Chondrocyte (in vitro differentiated cells): ENCODE results near the gene PWWP2B. TPM values are rescaled to one million over a fixed set of nuclear protein-coding genes. Genes with fewer than 3 reads are reported as not detected.

Experiments
- DNase-seq: peaks from one replicate; pipeline ENCODE4 v3.0.0; 2021; ENCODE audit warnings: mixed read lengths, low spot score
- H3K27ac Mint-ChIP-seq: one replicate; pipeline ENCODE4 v1.8.0; 2021; ENCODE audit warnings: mild to moderate bottlenecking, moderate library complexity, mixed read lengths; ENCODE audit not compliant: unreplicated experiment
- H3K27me3 Mint-ChIP-seq: 2 replicates; pipeline ENCODE4 v1.8.0; 2021; ENCODE audit warnings: low read depth, mixed read lengths
- H3K36me3 Mint-ChIP-seq: 2 replicates; pipeline ENCODE4 v1.8.0; 2021; ENCODE audit warnings: low read depth, mixed read lengths
- H3K4me1 Mint-ChIP-seq: 2 replicates; pipeline ENCODE4 v1.8.0; 2021; ENCODE audit warnings: low read depth, mild to moderate bottlenecking, mixed read lengths
- H3K4me3 Mint-ChIP-seq: one replicate; pipeline ENCODE4 v1.8.0; 2021; ENCODE audit warnings: mild to moderate bottlenecking, moderate library complexity, mixed read lengths; ENCODE audit not compliant: unreplicated experiment
- H3K9me3 Mint-ChIP-seq: 2 replicates; pipeline ENCODE4 v1.8.0; 2021; ENCODE audit warnings: low read depth, mixed read lengths
- CTCF ChIP-seq: fragments of 200-600 bp; sonication (generic); IDR thresholded peaks from 2 replicates; pipeline ENCODE4 v1.5.0; 2021; ENCODE audit warnings: antibody characterized with exemption, mild to moderate bottlenecking, moderate library complexity
- total RNA-seq: library from RNA; stranded (reverse); gene quantifications from 3 replicates; pipeline ENCODE4 v1.2.1, GENCODE V29; 2021

PWWP2B gene
- total RNA-seq, 1 donor from 2014 or later = 13.2 TPM

GRCh38 chr10:132461683-132462231, 64.8 kb downstream of the PWWP2B start:
- H3K4me1 Mint-ChIP-seq = peaks cover 4% of the 10 kb centered on the region
- TF ChIP-seq CTCF = no peak
- no peaks in the 10 kb centered on the region for H3K36me3 Mint-ChIP-seq
- no peak overlapping the region for H3K4me3 Mint-ChIP-seq
- H3K27me3 Mint-ChIP-seq = no peaks in the 10 kb centered on the region
- no peak overlapping the region for H3K27ac Mint-ChIP-seq
- H3K9me3 Mint-ChIP-seq = no peaks in the 10 kb centered on the region
- DNase-seq = peak; percentile 92

GRCh38 chr10:132462463-132463332, 65.7 kb downstream of the PWWP2B start:
- H3K36me3 Mint-ChIP-seq = no peaks in the 10 kb centered on the region

GRCh38 chr10:132463333-132464255, 66.6 kb downstream of the PWWP2B start:
- Mint-ChIP-seq H3K27ac (no peak overlapping the region), H3K27me3 (no peaks in the 10 kb centered on the region), H3K4me1 (peaks cover 2% of the 10 kb centered on the region), H3K4me3 (no peak overlapping the region), H3K9me3 (no peaks in the 10 kb centered on the region), H3K36me3 (no peaks in the 10 kb centered on the region)
- DNase-seq = peak; percentile 92
- peak; percentile 57 for TF ChIP-seq CTCF

More at GRCh38 chr10:132462463-132463332, 65.7 kb downstream of the PWWP2B start:
- H3K9me3 Mint-ChIP-seq = no peaks in the 10 kb centered on the region
- peak; percentile 89 for DNase-seq
- no peak for TF ChIP-seq CTCF
- H3K27me3 Mint-ChIP-seq = no peaks in the 10 kb centered on the region
- H3K4me1 Mint-ChIP-seq = peaks cover 4% of the 10 kb centered on the region
- H3K27ac Mint-ChIP-seq = no peak overlapping the region
- no peak overlapping the region for H3K4me3 Mint-ChIP-seq

GRCh38 chr10:132464256-132465192, 67.5 kb downstream of the PWWP2B start:
- Mint-ChIP-seq H3K4me1 (peaks cover under 1% of the 10 kb centered on the region), H3K4me3 (no peak overlapping the region), H3K36me3 (no peaks in the 10 kb centered on the region), H3K27me3 (no peaks in the 10 kb centered on the region), H3K9me3 (no peaks in the 10 kb centered on the region), H3K27ac (no peak overlapping the region)
- peak; percentile 89 for DNase-seq
- no peak for TF ChIP-seq CTCF
